Liver (tissue), 3 donors: ENCODE measurements around the gene NAT8L.

Source experiments
- ATF3 ChIP-seq: IDR thresholded peaks from 2 replicates; pipeline ENCODE4 v1.6.1; 2016; ENCODE audit warnings: antibody characterized with exemption
- CTCF ChIP-seq: fragments of 150-350 bp; IDR thresholded peaks from 2 replicates; pipeline ENCODE4 v1.5.1; 2017; ENCODE audit warnings: improper control_type of control experiment, low read depth, low read length; ENCODE audit not compliant: missing input control
- FOXA1 ChIP-seq: IDR thresholded peaks from 2 replicates; pipeline ENCODE4 v1.6.1; 2016; ENCODE audit warnings: antibody characterized with exemption
- HNF4G ChIP-seq: IDR thresholded peaks from 2 replicates; pipeline ENCODE4 v1.6.1; 2016; ENCODE audit warnings: antibody characterized with exemption
- MAX ChIP-seq: IDR thresholded peaks from 2 replicates; pipeline ENCODE4 v1.6.1; 2016; ENCODE audit warnings: antibody characterized with exemption
- RAD21 ChIP-seq, 2 donors: IDR thresholded peaks; 2 replicates each; pipeline ENCODE4 v1.6.1; 2016; ENCODE audit warnings: antibody characterized with exemption in 2 of 2, mild to moderate bottlenecking in 2 of 2
- REST ChIP-seq: IDR thresholded peaks from 2 replicates; pipeline ENCODE4 v1.6.1; 2016; ENCODE audit warnings: antibody characterized with exemption, mild to moderate bottlenecking
- RXRA ChIP-seq, 2 donors: IDR thresholded peaks; 2 replicates each; pipeline ENCODE4 v1.6.1; 2017 to 2018; ENCODE audit warnings: antibody characterized with exemption in 2 of 2, mild to moderate bottlenecking in 1 of 2
- SP1 ChIP-seq: IDR thresholded peaks from 2 replicates; pipeline ENCODE4 v1.6.1; 2018; ENCODE audit warnings: antibody characterized with exemption, mild to moderate bottlenecking
- TAF1 ChIP-seq: conservative IDR thresholded peaks from 2 replicates; pipeline ENCODE4 v1.6.1; 2016; ENCODE audit warnings: antibody characterized with exemption, mild to moderate bottlenecking
- YY1 ChIP-seq: IDR thresholded peaks from 2 replicates; pipeline ENCODE4 v1.6.1; 2016; ENCODE audit warnings: antibody characterized with exemption, mild to moderate bottlenecking
- ZBTB33 ChIP-seq: IDR thresholded peaks from 2 replicates; pipeline ENCODE4 v1.6.1; 2016; ENCODE audit warnings: antibody characterized with exemption
- donor health status: healthy.
- donor health status: healthy.

GRCh38 chr4:2046031-2046961 is 12.8 kb upstream of the NAT8L start:
- TF ChIP-seq RAD21 (IDR thresholded peaks at IDR 0.05) (no peak), FOXA1 (no peak), CTCF (no peak), SP1 (no peak), YY1 (no peak), REST (no peak), ATF3 (no peak), ZBTB33 (no peak), TAF1 (no peak), HNF4G (no peak), MAX (no peak), RXRA (IDR thresholded peaks at IDR 0.05) (no peak)
